Esophagus squamous epithelium (tissue), 5 donors: ENCODE measurements around the gene STK24. TPM values are rescaled to one million over a fixed set of nuclear protein-coding genes. Genes with fewer than 3 reads are reported as not detected.

Experiments used
- DNase-seq: peaks from one replicate; lab custom pipeline; 2025; lab: John Stamatoyannopoulos, UW
- H3K27ac ChIP-seq, 4 donors: fragments of 200-600 bp; sonication (generic); one replicate each; pipeline ENCODE4 v1.5.1; 2016 to 2019; ENCODE audit warnings: mild to moderate bottlenecking in 1 of 4
- H3K27me3 ChIP-seq, 4 donors: fragments of 200-600 bp; sonication (generic); 1 replicate in 3 of 4; 2 replicates in 1 of 4; pipeline versions ENCODE4 v1.5.1 to v1.6.0; 2017 to 2021; ENCODE audit warnings: antibody characterized with exemption in 1 of 4
- H3K36me3 ChIP-seq, 3 donors: fragments of 200-600 bp; sonication (generic); one replicate each; pipeline ENCODE4 v1.5.1; 2016 to 2019
- H3K4me1 ChIP-seq, 3 donors: fragments of 200-600 bp; sonication (generic); one replicate each; pipeline ENCODE4 v1.5.1; 2017 to 2019
- H3K4me3 ChIP-seq, 4 donors: fragments of 200-600 bp; sonication (generic); 1 replicate in 3 of 4; 2 replicates in 1 of 4; pipeline ENCODE4 v1.5.1; 2016 to 2019; ENCODE audit warnings: mild to moderate bottlenecking in 2 of 4, moderate library complexity in 1 of 4
- H3K9me3 ChIP-seq, 3 donors: fragments of 200-600 bp; sonication (generic); one replicate each; pipeline ENCODE4 v1.5.1; 2016 to 2019
- CTCF ChIP-seq, 6 experiments: fragments of 450-650 bp in 4 of 6; fragments of 200-600 bp in 2 of 6; sonication (generic) in 2 of 6; IDR thresholded peaks; one replicate each; pipeline ENCODE4 v1.5.1; 2016 to 2019; ENCODE audit warnings: antibody characterized with exemption in 6 of 6, mild to moderate bottlenecking in 4 of 6, moderate library complexity in 4 of 6
- POLR2A ChIP-seq, 4 donors: fragments of 450-650 bp; IDR thresholded peaks; one replicate each; pipeline ENCODE4 v1.6.1; 2017; ENCODE audit warnings: antibody characterized with exemption in 4 of 4, mild to moderate bottlenecking in 4 of 4, moderate library complexity in 3 of 4
- WGBS, 2 donors: methylation state at CpG; one replicate each; pipeline ENCODE4 v1.1.5; 2018; 5-methylcytosine and 5-hydroxymethylcytosine counted together
- intact Hi-C: fragments of 100-400 bp; cut with DNase I; formaldehyde crosslinking; loops from one replicate; pipeline ENCODE4 v1.15.0; 2022
- total RNA-seq, 4 donors: library from RNA; depleted of rRNA; stranded (reverse); fragments of >200 nt; gene quantifications; one replicate each; pipeline ENCODE4 v1.1.0, GENCODE V29; 2016
- donor health status: DM: yes; HTN: yes; CAD: no.

The STK24 gene
- total RNA-seq, 4 donors from 2014 or later: 119 to 156 (median 130) TPM

GRCh38 chr13:98609756-98610155 lies 32.8 kb upstream of the STK24 start:
- WGBS, 2 donors: 87 to 88% methylated on average over 5 of the region's 5 CpGs
- intact Hi-C loops: no loop called here
- Histone ChIP-seq H3K4me3 (no peak overlapping the region), H3K9me3 (no peaks in the 10 kb centered on the region), H3K27ac (no peak overlapping the region), H3K27me3 (no peaks in the 10 kb centered on the region), H3K36me3 (no peaks in the 10 kb centered on the region), H3K4me1 (no peaks in the 10 kb centered on the region)
- TF ChIP-seq POLR2A (IDR thresholded peaks at IDR 0.05): no peak
- TF ChIP-seq CTCF (IDR thresholded peaks at IDR 0.05): no peak
- DNase-seq: no peak

DNA sequence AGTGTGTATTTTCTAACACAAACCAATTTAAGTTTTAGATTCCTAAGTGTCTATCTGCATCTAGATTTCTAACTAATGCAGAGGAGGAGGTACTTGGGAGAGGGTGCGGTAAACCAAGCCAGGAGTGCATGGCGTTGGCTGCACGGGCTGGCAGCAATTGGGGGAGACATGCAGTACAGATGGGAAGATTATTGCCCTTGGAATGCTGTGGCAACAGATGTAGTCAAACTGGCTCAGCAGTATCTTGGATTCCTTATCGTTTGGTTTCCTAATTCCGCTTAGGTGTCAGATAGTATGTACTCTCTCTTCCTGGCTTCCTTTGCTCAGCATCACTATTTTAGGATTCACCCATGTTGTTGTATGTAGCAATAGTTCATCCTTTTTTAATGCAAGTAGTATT lies 29.4 kb upstream of the STK24 start:
- no peaks in the 10 kb centered on the region for H3K4me1 ChIP-seq
- no peak for DNase-seq
- H3K27ac ChIP-seq: no peak overlapping the region
- intact Hi-C loops: no loop called here
- H3K27me3 ChIP-seq: no peaks in the 10 kb centered on the region
- no peaks in the 10 kb centered on the region for H3K9me3 ChIP-seq
- WGBS, 2 donors: 26 to 55% methylated on average over 5 of the region's 5 CpGs
- H3K4me3 ChIP-seq: no peak overlapping the region
- H3K36me3 ChIP-seq: no peaks in the 10 kb centered on the region
- TF ChIP-seq POLR2A (IDR thresholded peaks at IDR 0.05) (no peak), CTCF (IDR thresholded peaks at IDR 0.05) (no peak)

GRCh38 chr13:98599502-98600328 lies 22.8 kb upstream of the STK24 start:
- DNase-seq: no peak
- no peaks in the 10 kb centered on the region for H3K9me3 ChIP-seq
- intact Hi-C loops: no loop called here
- WGBS, 2 donors: 19 to 57% methylated on average over 1 to 2 of the region's 2 CpGs
- H3K27me3 ChIP-seq: no peaks in the 10 kb centered on the region
- no peak overlapping the region for H3K4me3 ChIP-seq
- TF ChIP-seq POLR2A (IDR thresholded peaks at IDR 0.05): no peak
- no peak for TF ChIP-seq CTCF (IDR thresholded peaks at IDR 0.05)
- H3K4me1 ChIP-seq: no peaks in the 10 kb centered on the region
- H3K36me3 ChIP-seq: no peaks in the 10 kb centered on the region
- H3K27ac ChIP-seq: no peak overlapping the region

- intact Hi-C loops: no loop called here
- TF ChIP-seq CTCF (IDR thresholded peaks at IDR 0.05) (no peak), POLR2A (IDR thresholded peaks at IDR 0.05) (no peak)
- no peaks in the 10 kb centered on the region for H3K36me3 ChIP-seq
- H3K27ac ChIP-seq: no peak overlapping the region
- H3K4me3 ChIP-seq: no peak overlapping the region
- H3K4me1 ChIP-seq: no peaks in the 10 kb centered on the region
- 42 to 50% methylated on average over 4 of the region's 4 CpGs for WGBS, 2 donors
- no peaks in the 10 kb centered on the region for H3K9me3 ChIP-seq
- H3K27me3 ChIP-seq: no peaks in the 10 kb centered on the region
- DNase-seq: no peak
Observed at GRCh38 chr13:98598043-98598442, 21.1 kb upstream of the STK24 start.

DNA sequence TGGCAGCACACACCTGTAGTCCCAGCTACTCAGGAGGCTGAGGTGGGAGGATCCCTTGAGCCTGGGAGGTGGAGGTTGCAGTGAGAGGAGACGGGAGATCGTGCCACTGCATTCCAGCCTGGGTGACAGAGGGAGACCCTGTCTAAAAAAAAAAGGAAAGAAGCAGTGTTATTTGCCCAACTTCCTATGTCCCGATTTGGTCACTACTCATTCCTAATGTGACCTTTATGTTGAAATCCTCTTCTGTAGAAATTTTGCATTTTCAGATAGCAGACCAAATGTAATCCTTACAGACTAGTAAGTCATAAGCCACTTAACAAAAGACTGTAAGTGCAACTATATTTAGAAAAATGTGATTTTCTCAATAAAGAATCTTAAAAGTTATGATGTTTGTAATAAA lies 18.2 kb upstream of the STK24 start:
- WGBS, 2 donors: 70 to 94% methylated on average over 3 of the region's 3 CpGs

More for the DNA sequence above, 18.2 kb upstream of the STK24 start:
- intact Hi-C loops: no loop called here
- no peaks in the 10 kb centered on the region for H3K36me3 ChIP-seq
- no peaks in the 10 kb centered on the region for H3K27me3 ChIP-seq
- no peak for DNase-seq
- TF ChIP-seq POLR2A (IDR thresholded peaks at IDR 0.05) (no peak), CTCF (IDR thresholded peaks at IDR 0.05) (no peak)
- no peak overlapping the region for H3K27ac ChIP-seq
- H3K4me1 ChIP-seq: no peaks in the 10 kb centered on the region
- H3K4me3 ChIP-seq: no peak overlapping the region
- peaks cover 0 to 4% (median 0%) of the 10 kb centered on the region in 3 donors for H3K9me3 ChIP-seq
